Prostate gland (tissue), 2 donors: ENCODE measurements around the gene ADAMTS7. TPM values are rescaled to one million over a fixed set of nuclear protein-coding genes. Genes with fewer than 3 reads are reported as not detected.
"Not testable (repeated sequence)": the region's sequence is repeated elsewhere in the genome, so short reads cannot be mapped to it uniquely, and the experiment has no call there.

ENCODE experiments used
- DNase-seq: peaks from one replicate; pipeline ENCODE4 v3.0.0-alpha.2; 2019; ENCODE audit warnings: low spot score
- H3K27ac ChIP-seq, 2 donors: fragments of 200-600 bp; sonication (generic); 2 replicates each; pipeline ENCODE4 v1.5.1; 2017 to 2019
- H3K27me3 ChIP-seq: fragments of 200-600 bp; sonication (generic); replicated peaks from 2 replicates; pipeline ENCODE4 v1.5.1; 2019; ENCODE audit not compliant: insufficient read depth
- H3K36me3 ChIP-seq, 2 donors: fragments of 200-600 bp; sonication (generic); 1 replicate in 1 of 2; 2 replicates in 1 of 2; pipeline versions ENCODE4 v1.5.1 to v1.8.1; 2017 to 2019
- H3K4me1 ChIP-seq: fragments of 200-600 bp; sonication (generic); replicated peaks from 2 replicates; pipeline ENCODE4 v1.5.1; 2019
- H3K4me3 ChIP-seq, 2 donors: fragments of 200-600 bp; sonication (generic); 2 replicates each; pipeline ENCODE4 v1.5.1; 2017 to 2019
- H3K9me3 ChIP-seq: fragments of 200-600 bp; sonication (generic); 2 replicates; pipeline ENCODE4 v1.5.1; 2017
- POLR2A ChIP-seq: fragments of 450-650 bp; IDR thresholded peaks from one replicate; pipeline ENCODE4 v1.6.1; 2016; ENCODE audit warnings: antibody characterized with exemption, mild to moderate bottlenecking
- POLR2AphosphoS5 ChIP-seq: sonication (generic); formaldehyde crosslinking; IDR thresholded peaks from one replicate; pipeline ENCODE4 v1.6.1; 2017; ENCODE audit warnings: antibody characterized with exemption
- WGBS: methylation state at CpG from one replicate; pipeline ENCODE4 v1.1.5; 2018; 5-methylcytosine and 5-hydroxymethylcytosine counted together
- intact Hi-C: fragments of 100-400 bp; cut with DNase I; formaldehyde crosslinking; loops from one replicate; pipeline ENCODE4 v1.14.2; 2022
- total RNA-seq, 2 donors: library from RNA; depleted of rRNA; stranded (reverse); fragments of >200 nt; gene quantifications; one replicate each; pipeline ENCODE4 v1.1.0, GENCODE V29; 2016
- TF ChIP-seq, protein P1 (sequence below), 4 experiments: fragments of 200-600 bp in 2 of 4; fragments of 450-650 bp in 2 of 4; sonication (generic) in 2 of 4; IDR thresholded peaks; 1 replicate in 3 of 4; 2 replicates in 1 of 4; pipeline ENCODE4 v1.5.1; 2016 to 2019; ENCODE audit warnings: antibody characterized with exemption in 4 of 4, mild to moderate bottlenecking in 2 of 4, moderate library complexity in 2 of 4

The ADAMTS7 gene
- total RNA-seq, 2 donors from 2014 or later = 1.6 to 7.8 TPM

DNA sequence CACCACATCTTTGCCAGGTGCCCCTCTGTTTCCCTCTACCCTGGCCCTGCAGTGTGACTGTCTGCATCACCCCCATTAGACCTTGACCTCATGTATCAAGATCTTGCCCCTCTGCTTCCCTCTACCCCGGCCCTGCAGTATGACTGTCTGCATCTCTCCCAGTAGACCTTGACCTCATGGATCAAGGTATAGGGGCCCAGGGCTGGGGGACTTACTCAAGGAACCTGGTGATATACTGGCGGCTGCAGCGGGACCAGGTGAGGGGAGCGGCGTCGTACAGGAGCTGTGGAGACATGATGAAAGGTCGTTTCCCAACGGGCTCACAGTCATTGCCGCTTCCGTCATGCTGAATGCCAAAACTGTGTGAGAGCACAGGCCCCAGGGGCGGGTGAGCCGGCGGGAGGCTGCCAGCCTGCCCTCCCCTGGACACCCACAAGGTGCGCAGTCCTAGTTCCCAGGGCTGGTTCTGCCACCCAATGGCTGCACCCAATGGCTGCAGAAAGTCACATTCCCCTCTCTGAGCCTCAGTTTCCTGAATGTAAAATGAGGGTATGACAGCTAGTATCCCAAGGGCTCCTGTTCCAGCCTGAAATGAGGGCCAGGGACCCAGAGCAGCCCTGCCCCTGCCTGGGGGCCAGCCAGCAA, 23.1 kb downstream of the ADAMTS7 start:
- DNase-seq = no peak
- 90% methylated on average over 14 of the region's 14 CpGs for WGBS
- intact Hi-C loops = no loop called here

DNA sequence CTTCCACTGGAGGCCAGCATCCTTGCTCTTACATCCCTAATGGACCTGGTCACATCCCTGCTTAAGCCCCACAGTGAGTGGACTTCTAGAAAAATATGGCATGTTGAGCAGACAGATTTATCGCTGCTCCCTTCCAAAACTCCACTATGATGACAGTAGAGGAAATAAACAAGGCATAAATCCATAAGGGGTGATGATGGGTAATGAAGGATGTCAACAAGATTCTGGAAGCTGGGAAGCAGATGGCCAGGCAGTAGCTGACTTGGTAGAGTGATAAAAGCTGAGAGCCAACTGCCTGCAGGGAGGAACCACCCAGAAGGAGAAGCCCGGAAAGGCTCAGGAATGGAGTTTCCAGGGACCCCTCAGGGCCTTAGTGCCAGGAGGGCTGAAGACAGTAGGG, 28.9 kb downstream of the ADAMTS7 start:
- intact Hi-C loops, H3K9me3 ChIP-seq, H3K27ac ChIP-seq, H3K4me1 ChIP-seq, DNase-seq, H3K4me3 ChIP-seq, H3K36me3 ChIP-seq, H3K27me3 ChIP-seq: not testable (repeated sequence)
- 93% methylated on average over 1 of the region's 2 CpGs for WGBS

More for the DNA sequence above, 23.1 kb downstream of the ADAMTS7 start:
- Histone ChIP-seq H3K4me1 (no peaks in the 10 kb centered on the region), H3K36me3 (no peaks in the 10 kb centered on the region), H3K27ac (no peak overlapping the region), H3K27me3 (no peaks in the 10 kb centered on the region), H3K9me3 (no peaks in the 10 kb centered on the region), H3K4me3 (no peak overlapping the region)
- TF ChIP-seq POLR2AphosphoS5 (no peak), POLR2A (no peak)
- TF ChIP-seq, protein P1, sequence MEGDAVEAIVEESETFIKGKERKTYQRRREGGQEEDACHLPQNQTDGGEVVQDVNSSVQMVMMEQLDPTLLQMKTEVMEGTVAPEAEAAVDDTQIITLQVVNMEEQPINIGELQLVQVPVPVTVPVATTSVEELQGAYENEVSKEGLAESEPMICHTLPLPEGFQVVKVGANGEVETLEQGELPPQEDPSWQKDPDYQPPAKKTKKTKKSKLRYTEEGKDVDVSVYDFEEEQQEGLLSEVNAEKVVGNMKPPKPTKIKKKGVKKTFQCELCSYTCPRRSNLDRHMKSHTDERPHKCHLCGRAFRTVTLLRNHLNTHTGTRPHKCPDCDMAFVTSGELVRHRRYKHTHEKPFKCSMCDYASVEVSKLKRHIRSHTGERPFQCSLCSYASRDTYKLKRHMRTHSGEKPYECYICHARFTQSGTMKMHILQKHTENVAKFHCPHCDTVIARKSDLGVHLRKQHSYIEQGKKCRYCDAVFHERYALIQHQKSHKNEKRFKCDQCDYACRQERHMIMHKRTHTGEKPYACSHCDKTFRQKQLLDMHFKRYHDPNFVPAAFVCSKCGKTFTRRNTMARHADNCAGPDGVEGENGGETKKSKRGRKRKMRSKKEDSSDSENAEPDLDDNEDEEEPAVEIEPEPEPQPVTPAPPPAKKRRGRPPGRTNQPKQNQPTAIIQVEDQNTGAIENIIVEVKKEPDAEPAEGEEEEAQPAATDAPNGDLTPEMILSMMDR (IDR thresholded peaks at IDR 0.05) = no peak

DNA sequence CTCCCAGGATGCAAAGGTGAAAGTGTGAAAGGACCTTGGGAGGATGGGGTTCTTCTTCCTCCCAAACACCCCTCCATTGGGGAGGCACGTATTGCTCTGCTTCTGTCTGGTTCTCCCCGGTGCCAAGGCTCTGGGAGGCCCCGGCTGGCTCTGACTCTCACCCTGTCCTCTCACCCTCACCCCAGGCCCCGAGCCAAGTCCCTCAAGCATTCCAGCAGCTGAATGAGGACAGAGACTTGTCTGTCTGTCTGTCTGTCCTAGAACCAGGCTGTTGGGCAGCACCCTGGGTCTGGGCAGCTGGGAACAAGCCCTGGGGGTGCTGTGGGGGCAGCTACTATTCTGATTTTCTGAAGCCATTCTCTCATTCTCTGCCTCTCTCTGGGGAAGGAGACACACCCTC, 29.9 kb downstream of the ADAMTS7 start:
- H3K27me3 ChIP-seq, H3K9me3 ChIP-seq, DNase-seq, H3K4me1 ChIP-seq, H3K27ac ChIP-seq, H3K36me3 ChIP-seq, H3K4me3 ChIP-seq, intact Hi-C loops: not testable (repeated sequence)
- WGBS = 87% methylated on average over 3 of the region's 4 CpGs

DNA sequence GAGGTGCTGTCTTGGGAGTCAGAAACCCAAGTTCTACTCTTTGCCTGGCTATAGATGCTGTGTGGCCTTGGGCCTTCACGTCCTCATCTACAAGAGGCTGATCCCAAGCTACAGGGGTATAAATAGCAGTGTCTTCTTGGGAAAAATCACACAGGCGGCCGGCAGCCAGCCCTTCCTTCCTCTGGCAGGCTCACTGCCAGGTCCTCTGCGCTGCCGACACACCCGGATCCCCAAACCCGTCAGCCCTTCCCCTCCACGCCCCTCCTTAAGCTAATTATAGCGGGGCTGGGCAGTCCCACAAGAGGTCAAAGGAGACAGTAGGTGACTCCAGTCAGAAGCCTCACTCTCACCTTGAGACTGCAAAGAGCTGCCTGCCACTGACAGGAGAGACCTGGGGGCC, 31.3 kb downstream of the ADAMTS7 start:
- H3K4me1 ChIP-seq, H3K4me3 ChIP-seq, H3K27me3 ChIP-seq, intact Hi-C loops, H3K27ac ChIP-seq, H3K9me3 ChIP-seq, H3K36me3 ChIP-seq, DNase-seq: not testable (repeated sequence)
- no CpG with 5 or more reads among the region's 9 CpGs for WGBS

DNA sequence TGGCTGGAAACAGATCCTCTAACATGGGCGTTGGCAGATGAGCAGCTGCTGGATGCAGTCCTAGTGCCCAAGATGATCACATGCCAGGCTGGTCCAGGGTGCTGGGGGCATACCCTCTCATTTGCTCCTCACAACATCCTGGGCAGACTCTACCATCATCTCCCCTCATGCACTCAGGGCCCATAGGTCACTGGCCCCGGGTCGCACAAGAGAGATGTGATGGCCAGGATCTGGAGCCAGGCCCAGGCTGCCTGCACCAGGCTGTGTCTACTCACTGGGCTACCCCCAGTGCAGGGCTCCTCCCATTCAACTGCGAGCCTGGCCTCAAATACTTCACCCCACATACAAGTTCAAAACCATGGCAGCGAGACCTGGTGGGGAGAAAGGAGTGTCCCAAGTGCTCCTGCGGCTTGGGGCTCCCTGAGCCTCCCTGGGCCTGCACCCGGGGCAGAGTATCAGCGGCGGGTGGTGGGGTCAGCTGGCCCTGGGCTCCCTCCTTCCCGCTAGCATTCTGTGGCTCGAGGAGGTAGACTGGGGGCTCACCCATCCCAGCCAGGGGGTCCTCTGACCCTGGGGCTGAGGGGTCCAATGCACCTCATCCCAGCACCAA, 32.0 kb downstream of the ADAMTS7 start:
- DNase-seq, H3K27ac ChIP-seq, H3K4me3 ChIP-seq, H3K9me3 ChIP-seq, H3K27me3 ChIP-seq, H3K36me3 ChIP-seq, H3K4me1 ChIP-seq, intact Hi-C loops: not testable (repeated sequence)
- WGBS = 82% methylated on average over 11 of the region's 11 CpGs

DNA sequence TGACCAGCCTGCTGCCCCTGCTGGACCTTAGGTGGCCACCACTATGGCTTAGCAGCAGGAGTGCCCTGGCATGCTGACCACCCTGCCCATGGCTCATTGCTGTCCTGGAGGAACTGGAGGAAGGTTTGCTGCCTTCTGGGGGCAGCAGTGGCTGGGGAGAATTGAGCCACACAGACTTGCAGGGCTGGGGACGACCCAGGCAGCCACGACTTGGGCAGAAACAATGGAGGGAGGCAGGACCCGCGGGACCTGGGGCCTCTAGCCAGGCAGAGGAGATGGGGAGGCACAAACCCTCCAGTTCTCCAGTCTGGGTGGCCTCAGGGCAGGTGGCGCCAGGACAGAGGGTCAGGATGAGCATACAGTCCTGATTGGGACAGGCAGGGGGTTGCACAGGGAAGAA, 32.8 kb downstream of the ADAMTS7 start:
- Histone ChIP-seq H3K36me3 (no peaks in the 10 kb centered on the region), H3K27ac (no peak overlapping the region), H3K4me3 (no peak overlapping the region), H3K27me3 (no peaks in the 10 kb centered on the region), H3K4me1 (no peaks in the 10 kb centered on the region), H3K9me3 (no peaks in the 10 kb centered on the region)
- no peak for TF ChIP-seq POLR2AphosphoS5
- no peak for TF ChIP-seq POLR2A
- TF ChIP-seq, protein P1 (IDR thresholded peaks at IDR 0.05) = no peak
- intact Hi-C loops = no loop called here
- no peak for DNase-seq
- WGBS = 70% methylated on average over 5 of the region's 5 CpGs

DNA sequence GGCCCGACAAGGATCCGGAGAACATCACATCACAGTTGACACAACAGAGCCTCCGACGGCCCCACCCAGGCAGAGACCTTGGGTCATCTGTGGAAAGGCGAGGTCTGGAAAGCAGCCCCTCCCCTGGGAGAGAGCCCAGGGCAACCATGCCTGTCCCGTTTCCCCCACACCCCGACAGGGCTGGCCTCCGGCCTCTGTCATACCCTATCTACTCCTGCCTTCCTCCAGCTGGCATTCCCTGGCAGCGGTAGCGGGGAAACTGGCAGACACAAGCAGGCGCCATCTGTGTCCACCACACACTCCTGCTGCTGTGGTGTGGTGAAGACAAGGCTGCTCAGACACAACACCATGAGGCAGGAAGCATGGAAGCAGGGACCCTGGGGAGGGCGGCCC, 33.3 kb downstream of the ADAMTS7 start:
- not testable (repeated sequence) for DNase-seq
- 91% methylated on average over 11 of the region's 12 CpGs for WGBS

DNA sequence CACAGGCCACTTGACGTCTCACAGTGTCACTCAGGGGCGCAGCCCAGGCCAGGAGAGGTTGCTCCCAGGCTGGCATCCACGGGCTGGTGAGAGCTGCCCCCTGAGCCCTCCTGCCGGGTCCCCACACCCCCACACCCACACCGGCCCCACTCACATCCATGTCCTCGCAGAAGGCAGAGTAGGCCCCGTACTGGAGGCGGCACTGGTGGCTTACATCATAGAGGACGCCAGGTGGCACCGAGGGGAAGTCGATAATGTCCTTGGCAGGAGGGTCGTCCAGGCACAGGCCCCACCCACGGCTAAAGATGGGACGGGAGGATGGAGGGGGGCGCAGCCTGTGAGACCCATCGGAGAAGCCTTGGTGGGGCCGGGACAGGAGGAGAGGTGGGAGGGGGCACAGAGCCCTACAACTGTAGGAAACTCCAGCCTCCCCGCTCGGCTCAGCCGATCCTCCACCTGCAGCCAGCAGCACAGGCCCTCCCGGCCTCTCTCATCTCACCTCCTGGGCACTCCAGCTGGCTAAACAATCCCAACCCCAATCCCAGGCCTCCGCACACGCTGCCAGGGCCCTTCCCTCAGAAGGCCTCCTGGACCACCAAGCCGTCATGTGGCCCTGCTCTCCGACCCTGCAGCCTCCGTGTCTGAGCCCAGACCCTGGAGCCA, 33.8 kb downstream of the ADAMTS7 start:
- H3K36me3 ChIP-seq, H3K4me3 ChIP-seq, H3K9me3 ChIP-seq, H3K4me1 ChIP-seq, intact Hi-C loops, DNase-seq, H3K27me3 ChIP-seq, H3K27ac ChIP-seq: not testable (repeated sequence)
- WGBS = 86% methylated on average over 24 of the region's 26 CpGs

More for the DNA sequence above, 33.3 kb downstream of the ADAMTS7 start:
- H3K27me3 ChIP-seq, H3K36me3 ChIP-seq, H3K4me3 ChIP-seq, H3K27ac ChIP-seq, intact Hi-C loops, H3K9me3 ChIP-seq, H3K4me1 ChIP-seq: not testable (repeated sequence)

DNA sequence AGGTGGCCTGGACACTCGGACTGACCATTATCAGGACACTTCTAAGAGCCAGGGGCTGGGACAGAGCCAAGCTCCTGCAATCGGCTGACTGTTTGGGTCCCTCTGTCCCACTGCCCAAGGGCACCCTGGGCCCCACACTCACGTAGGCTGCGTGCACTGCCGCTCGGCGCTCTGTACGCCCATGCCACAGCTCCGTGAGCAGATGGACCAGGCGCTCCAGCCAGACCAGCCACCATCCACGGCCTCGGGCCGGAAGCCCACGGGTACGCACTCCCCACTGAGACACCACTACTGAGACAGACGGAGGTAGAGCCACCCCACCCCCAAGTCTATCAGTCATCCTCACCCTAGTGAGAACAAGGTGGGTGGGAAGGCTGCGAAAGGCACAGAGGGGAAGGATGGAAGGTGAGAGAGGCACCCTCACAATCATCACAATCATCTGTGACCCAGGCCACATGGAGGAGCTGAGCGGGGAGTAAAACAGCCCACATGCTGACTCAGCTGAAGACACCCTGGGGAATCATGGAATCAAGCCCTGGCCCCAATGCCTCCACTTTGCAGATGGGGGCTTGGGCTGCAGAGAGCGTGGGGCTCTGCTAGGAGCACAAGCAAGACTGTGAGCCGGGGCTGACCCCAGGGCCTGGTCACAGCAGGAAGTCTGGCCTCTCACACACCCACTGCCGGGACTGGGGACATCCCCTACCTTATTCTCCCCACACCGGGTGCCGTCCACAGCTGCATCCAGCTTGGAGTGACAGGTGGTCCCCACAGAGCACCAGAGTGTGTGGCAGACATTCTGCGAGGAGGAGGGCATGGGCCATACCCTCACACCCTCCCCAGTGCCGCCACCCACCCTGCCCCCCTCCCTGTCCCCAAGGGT, 35.0 kb downstream of the ADAMTS7 start:
- H3K9me3 ChIP-seq, DNase-seq, intact Hi-C loops, H3K4me1 ChIP-seq, H3K4me3 ChIP-seq, H3K27me3 ChIP-seq, H3K27ac ChIP-seq, H3K36me3 ChIP-seq: not testable (repeated sequence)
- 86% methylated on average over 13 of the region's 25 CpGs for WGBS
